Retinal pigment epithelial cell (primary cell): ENCODE measurements around the gene ZNF207.
"Not testable (repeated sequence)": the region's sequence is repeated elsewhere in the genome, so short reads cannot be mapped to it uniquely, and the experiment has no call there.

Experiments
- DNase-seq: peaks from one replicate; pipeline ENCODE4 v3.0.0-alpha.2; 2010; ENCODE audit warnings: low read depth
- H3K4me3 ChIP-seq: 2 replicates; pipeline ENCODE4 v1.5.1; 2011; ENCODE audit warnings: mild to moderate bottlenecking, low read length, control low read depth, moderate library complexity
- CTCF ChIP-seq: conservative IDR thresholded peaks from 2 replicates; pipeline ENCODE4 v1.5.1; 2011; ENCODE audit warnings: low read depth, low read length, control low read depth, inconsistent platforms

The ZNF207 gene

GRCh38 chr17:32311028-32311536 lies 38.9 kb upstream of the ZNF207 start:
- no peak overlapping the region for H3K4me3 ChIP-seq
- DNase-seq = no peak
- no peak for TF ChIP-seq CTCF

- DNase-seq = no peak
These were observed 35.3 kb upstream of the ZNF207 start for GRCh38 chr17:32314636-32315035.

GRCh38 chr17:32315171-32315570 lies 34.8 kb upstream of the ZNF207 start:
- no peak overlapping the region for H3K4me3 ChIP-seq
- no peak for TF ChIP-seq CTCF
- no peak for DNase-seq

More at GRCh38 chr17:32314636-32315035, 35.3 kb upstream of the ZNF207 start:
- H3K4me3 ChIP-seq = no peak overlapping the region
- no peak for TF ChIP-seq CTCF

GRCh38 chr17:32316653-32317052 lies 33.3 kb upstream of the ZNF207 start:
- H3K4me3 ChIP-seq = not testable (repeated sequence)

GRCh38 chr17:32317353-32317752 lies 32.6 kb upstream of the ZNF207 start:
- H3K4me3 ChIP-seq = no peak overlapping the region
- DNase-seq = no peak
- TF ChIP-seq CTCF = no peak

More at GRCh38 chr17:32316653-32317052, 33.3 kb upstream of the ZNF207 start:
- DNase-seq = not testable (repeated sequence)

- no peak for TF ChIP-seq CTCF
- no peak for DNase-seq
These were observed 31.9 kb upstream of the ZNF207 start for GRCh38 chr17:32318071-32318470.

GRCh38 chr17:32319548-32319905 lies 30.4 kb upstream of the ZNF207 start:
- H3K4me3 ChIP-seq = no peak overlapping the region
- DNase-seq = no peak
- peak; percentile 99 for TF ChIP-seq CTCF

More at GRCh38 chr17:32318071-32318470, 31.9 kb upstream of the ZNF207 start:
- no peak overlapping the region for H3K4me3 ChIP-seq

- not testable (repeated sequence) for DNase-seq, H3K4me3 ChIP-seq
These were observed 29.9 kb upstream of the ZNF207 start for GRCh38 chr17:32320080-32320479.
